ENCODE measurements around the gene LCAT. TPM values are rescaled to one million over a fixed set of nuclear protein-coding genes. Genes with fewer than 3 reads are reported as not detected.

Gene LCAT
- total and polyA plus RNA-seq, 9 of the 15 experiments (the other 6 are each of a cell fraction or from before 2014, with no cell fraction given) = 0.46 to 21.0 (median 5.0) TPM

GRCh38 chr16:67945392-67945933 lies 1.5 kb upstream of the LCAT start:
- Histone ChIP-seq H3K9me1 (ENCODE audit: control insufficient read depth, insufficient read depth, low read length) (no peaks in the 10 kb centered on the region), H3K79me2 (ENCODE audit: control insufficient read depth, insufficient read depth, low read length) (no peaks in the 10 kb centered on the region), H3K27me3 (ENCODE audit: control insufficient read depth in 2 of 2, insufficient read depth in 2 of 2, low read length in 2 of 2) (no peaks in the 10 kb centered on the region), H3K4me2 (ENCODE audit: insufficient read depth, low read length) (no peak overlapping the region), H2AFZ (ENCODE audit: low read depth, low read length) (no peak overlapping the region), H3K36me3 (ENCODE audit: control insufficient read depth, insufficient read depth, low read length) (peaks cover 85% of the 10 kb centered on the region; the same call in 2 of the 3 replicates), H4K20me1 (replicated peaks; ENCODE audit: control insufficient read depth, insufficient read depth, low read length) (peaks cover 16% of the 10 kb centered on the region; the same call in 1 of the 2 replicates), H3K4me3 (no peak overlapping the region), H3K9ac (ENCODE audit: insufficient read depth in 1 of 2, low read depth in 2 of 2, low read length in 2 of 2) (peak overlapping the region in 1 of 2 experiments; percentile 27; a peak in 1 of 4 replicates), H3K9me3 (replicated peaks; ENCODE audit: control insufficient read depth, insufficient read depth, low read depth, low read length) (no peaks in the 10 kb centered on the region; the same call in 1 of the 2 replicates), H3K4me1 (replicated peaks in 1 of 2; ENCODE audit: control insufficient read depth in 2 of 2, insufficient read depth in 2 of 2, low read length in 2 of 2) (peaks cover 7 to 66% of the 10 kb centered on the region in 2 experiments; a peak in 4 of 5 replicates), H3K27ac (ENCODE audit: extremely low read depth, low read depth, low read length) (no peak overlapping the region)
- intact Hi-C loops (cut with micrococcal nuclease) (no loop called here), in situ Hi-C loops (cut with MboI) (no loop called here)
- no TSS peak for BruUV-seq (replicated peaks)
- ChIA-PET POLR2A (interaction anchor here (1.0 to 1.8 kb wide), 4 partner anchors 9 to 54 kb away, joined by 3 to 7 read pairs (median 4); partner anchors contain the start of gene DPEP2), CTCF (ENCODE audit: low intra/inter-chr PET ratio) (interaction anchor here (0.7 kb wide), 1 partner anchor 54 kb away, joined by 3 read pairs; no protein-coding TSS in a partner anchor)
- TF ChIP-seq FOXP1 (CRISPR knock-in tag; IDR thresholded peaks at IDR 0.05) (no peak), GTF3C2 (IDR thresholded peaks at IDR 0.05; ENCODE audit: borderline replicate concordance, extremely low read depth, insufficient read length) (no peak), SMAD2 (IDR thresholded peaks at IDR 0.05; ENCODE audit: low read depth, low read length) (no peak), GABPA (tag; conservative IDR thresholded peaks at IDR 0.05; ENCODE audit: low read depth) (no peak), TAF7 (tag; IDR thresholded peaks at IDR 0.05) (no peak), ZNF561 (CRISPR knock-in tag; conservative IDR thresholded peaks at IDR 0.05) (no peak), NELFE (IDR thresholded peaks at IDR 0.05; ENCODE audit: insufficient read depth, insufficient read length) (no peak), FOXJ3 (CRISPR knock-in tag; IDR thresholded peaks at IDR 0.05) (no peak), ARNT (IDR thresholded peaks at IDR 0.05) (no peak), PTRF (tag; IDR thresholded peaks at IDR 0.05) (no peak)
- TF ChIP-seq, protein P1, sequence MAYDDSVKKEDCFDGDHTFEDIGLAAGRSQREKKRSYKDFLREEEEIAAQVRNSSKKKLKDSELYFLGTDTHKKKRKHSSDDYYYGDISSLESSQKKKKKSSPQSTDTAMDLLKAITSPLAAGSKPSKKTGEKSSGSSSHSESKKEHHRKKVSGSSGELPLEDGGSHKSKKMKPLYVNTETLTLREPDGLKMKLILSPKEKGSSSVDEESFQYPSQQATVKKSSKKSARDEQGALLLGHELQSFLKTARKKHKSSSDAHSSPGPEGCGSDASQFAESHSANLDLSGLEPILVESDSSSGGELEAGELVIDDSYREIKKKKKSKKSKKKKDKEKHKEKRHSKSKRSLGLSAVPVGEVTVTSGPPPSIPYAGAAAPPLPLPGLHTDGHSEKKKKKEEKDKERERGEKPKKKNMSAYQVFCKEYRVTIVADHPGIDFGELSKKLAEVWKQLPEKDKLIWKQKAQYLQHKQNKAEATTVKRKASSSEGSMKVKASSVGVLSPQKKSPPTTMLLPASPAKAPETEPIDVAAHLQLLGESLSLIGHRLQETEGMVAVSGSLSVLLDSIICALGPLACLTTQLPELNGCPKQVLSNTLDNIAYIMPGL (CRISPR knock-in tag; IDR thresholded peaks at IDR 0.05) = no peak
- TF ChIP-seq, protein P2, sequence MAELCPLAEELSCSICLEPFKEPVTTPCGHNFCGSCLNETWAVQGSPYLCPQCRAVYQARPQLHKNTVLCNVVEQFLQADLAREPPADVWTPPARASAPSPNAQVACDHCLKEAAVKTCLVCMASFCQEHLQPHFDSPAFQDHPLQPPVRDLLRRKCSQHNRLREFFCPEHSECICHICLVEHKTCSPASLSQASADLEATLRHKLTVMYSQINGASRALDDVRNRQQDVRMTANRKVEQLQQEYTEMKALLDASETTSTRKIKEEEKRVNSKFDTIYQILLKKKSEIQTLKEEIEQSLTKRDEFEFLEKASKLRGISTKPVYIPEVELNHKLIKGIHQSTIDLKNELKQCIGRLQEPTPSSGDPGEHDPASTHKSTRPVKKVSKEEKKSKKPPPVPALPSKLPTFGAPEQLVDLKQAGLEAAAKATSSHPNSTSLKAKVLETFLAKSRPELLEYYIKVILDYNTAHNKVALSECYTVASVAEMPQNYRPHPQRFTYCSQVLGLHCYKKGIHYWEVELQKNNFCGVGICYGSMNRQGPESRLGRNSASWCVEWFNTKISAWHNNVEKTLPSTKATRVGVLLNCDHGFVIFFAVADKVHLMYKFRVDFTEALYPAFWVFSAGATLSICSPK (IDR thresholded peaks at IDR 0.05; ENCODE audit: borderline replicate concordance) = no peak
- TF ChIP-seq, protein P3, sequence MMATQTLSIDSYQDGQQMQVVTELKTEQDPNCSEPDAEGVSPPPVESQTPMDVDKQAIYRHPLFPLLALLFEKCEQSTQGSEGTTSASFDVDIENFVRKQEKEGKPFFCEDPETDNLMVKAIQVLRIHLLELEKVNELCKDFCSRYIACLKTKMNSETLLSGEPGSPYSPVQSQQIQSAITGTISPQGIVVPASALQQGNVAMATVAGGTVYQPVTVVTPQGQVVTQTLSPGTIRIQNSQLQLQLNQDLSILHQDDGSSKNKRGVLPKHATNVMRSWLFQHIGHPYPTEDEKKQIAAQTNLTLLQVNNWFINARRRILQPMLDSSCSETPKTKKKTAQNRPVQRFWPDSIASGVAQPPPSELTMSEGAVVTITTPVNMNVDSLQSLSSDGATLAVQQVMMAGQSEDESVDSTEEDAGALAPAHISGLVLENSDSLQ (IDR thresholded peaks at IDR 0.05) = no peak
- ATAC-seq (no peak), DNase-seq (ENCODE audit: extremely low read depth in 1 of 4, low spot score in 3 of 4) (no peak), FAIRE-seq (no peak)
- 95% methylated on average over 23 of the region's 24 CpGs for WGBS (ENCODE audit: insufficient coverage, low coverage, missing lambda C conversion rate)
